ENCODE measurements around the gene PVRIG.
"Not testable (repeated sequence)": the region's sequence is repeated elsewhere in the genome, so short reads cannot be mapped to it uniquely, and the experiment has no call there.

PVRIG gene

GRCh38 chr7:100195901-100196322, 23.8 kb upstream of the PVRIG start:
- not testable (repeated sequence) for DNase-seq

DNA sequence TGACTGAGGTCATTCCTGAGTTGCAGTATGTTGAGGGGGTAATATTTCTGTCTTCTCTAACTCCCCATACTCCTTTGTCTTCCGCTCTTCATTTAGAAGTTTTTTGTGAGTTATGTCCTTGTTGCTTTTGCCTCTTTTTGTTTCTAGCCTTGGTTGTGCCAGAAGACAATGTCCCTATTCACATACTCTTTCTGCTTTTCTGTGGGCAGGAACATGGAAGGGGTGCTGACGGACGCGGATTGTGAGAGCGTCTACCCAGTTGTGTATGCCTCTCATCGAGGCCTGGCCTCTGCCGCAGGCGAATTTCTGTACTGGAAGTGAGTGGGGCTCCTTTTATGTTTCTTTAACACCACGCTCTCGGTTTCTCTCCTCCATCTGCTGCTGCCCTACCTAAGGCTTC, 21.5 kb upstream of the PVRIG start:
- no peak for DNase-seq

GRCh38 chr7:100200693-100201092, 19.1 kb upstream of the PVRIG start:
- DNase-seq = no peak

GRCh38 chr7:100204454-100204853, 15.3 kb upstream of the PVRIG start:
- DNase-seq = no peak

DNA sequence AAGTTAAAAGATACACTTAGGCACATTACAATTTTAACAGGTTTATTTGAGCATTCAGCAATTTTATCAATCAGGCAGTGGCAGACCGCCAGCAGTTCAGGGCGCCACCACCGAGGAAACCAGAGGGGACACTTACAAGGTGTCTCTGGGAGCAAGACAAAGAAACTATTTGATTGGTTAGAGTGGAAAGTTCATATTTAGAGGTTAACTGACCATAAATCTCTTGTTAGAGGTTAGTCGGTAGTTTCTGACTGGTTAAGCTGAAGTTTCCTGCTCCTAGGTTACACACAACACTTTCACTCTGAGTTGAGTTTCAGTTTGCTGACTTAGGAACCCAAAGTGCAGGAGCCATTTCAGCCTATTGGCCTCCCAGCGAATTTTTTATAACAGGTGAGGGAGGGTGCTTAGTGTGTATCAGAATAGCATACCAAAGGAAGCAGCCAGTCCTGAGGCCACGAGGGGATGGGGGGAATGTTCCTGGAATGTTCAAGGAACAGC, 10.8 kb upstream of the PVRIG start:
- DNase-seq = no peak

DNA sequence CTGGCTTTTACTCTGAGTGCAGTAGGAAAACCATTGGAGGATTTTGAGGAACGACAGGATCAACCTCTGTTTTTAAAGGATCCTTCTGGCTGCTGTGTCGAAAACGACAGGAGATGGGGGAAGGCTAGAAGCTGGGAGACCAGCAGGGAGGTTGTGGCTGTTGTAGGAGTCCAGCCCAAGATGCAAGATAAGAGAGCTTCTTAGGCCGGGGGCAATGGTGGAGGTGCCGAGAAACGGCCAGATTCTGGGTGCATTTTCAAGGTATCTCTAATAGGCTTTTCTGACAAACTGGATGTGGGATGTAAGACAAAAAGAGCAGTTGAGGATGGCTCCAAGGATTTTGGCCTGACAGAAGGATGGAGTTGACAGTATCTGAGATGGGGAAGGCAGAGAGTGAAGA, 10.3 kb upstream of the PVRIG start:
- DNase-seq = no peak

DNA sequence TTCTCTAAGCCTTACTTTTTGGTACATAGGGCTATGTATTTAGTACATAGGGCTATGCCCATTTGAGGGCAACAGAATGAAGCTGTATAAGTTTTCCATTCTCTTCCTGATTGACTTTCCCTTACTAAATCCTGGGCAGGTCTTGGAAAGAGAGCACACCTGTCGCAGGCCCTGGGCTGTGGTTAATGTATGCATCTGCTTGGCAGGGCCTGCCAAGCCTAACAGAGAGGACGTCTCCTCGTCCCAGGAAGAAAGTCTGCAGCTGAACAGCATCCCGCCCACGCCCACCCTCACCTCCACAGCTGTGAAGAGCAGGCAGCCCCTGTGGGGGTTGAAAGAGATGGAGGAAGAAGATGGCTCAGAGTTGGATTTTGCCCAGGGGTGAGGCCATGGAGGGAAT, 8.9 kb upstream of the PVRIG start:
- DNase-seq = no peak

- DNase-seq = no peak
Measured at GRCh38 chr7:100211342-100211780, 8.4 kb upstream of the PVRIG start.

DNA sequence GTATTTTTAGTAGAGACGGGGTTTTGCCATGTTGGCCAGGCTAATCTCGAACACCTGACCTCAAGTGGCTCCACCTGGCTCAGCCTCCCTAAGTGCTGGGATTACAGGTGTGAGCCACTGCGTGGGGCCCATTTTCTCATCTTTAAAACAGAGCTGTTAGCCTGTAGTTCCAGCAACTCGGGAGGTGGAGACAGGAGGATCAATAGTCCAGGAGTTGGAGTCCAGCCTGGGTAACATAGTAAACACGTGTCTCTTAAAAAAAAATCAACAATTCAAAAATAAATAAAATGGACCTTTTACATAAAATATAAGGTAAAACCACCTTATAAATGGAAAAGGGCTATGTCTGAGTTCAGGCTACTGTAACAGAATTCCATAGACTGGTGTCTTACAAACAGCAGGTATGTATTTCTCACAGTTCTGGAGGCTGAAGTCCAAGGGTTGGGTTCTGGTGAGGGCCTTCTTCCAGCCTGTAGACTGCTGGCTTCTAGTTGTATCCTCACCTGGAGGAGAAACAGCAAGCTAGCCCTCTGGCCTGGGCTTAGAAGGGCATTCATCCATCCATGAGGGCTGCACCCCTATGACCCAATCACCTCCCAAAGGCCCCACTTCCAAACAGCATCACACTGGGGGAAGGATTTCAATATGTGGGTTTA, 7.0 kb upstream of the PVRIG start:
- DNase-seq = no peak

GRCh38 chr7:100213672-100214071, 6.1 kb upstream of the PVRIG start:
- no peak for DNase-seq

DNA sequence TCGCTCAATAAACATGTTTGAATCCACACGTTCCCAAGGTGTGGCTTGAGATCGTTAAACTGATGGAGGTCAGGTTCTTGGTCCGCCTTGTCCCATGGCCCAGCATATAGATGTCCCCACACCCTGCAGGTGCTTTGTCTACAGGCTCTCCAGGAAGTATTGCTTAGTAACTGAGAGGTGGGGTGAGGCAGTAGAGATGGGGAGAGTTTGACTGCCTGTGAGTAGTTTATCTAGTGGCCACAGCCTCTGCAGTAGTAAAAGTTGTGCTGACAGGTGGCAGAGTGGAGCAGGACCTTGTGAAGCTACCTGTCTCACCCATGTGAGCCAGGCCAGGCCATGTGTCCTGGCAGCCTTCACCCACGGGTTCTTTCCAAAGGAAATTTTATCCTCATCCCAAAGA, 5.4 kb upstream of the PVRIG start:
- DNase-seq = not testable (repeated sequence)

- no peak for DNase-seq
Measured at GRCh38 chr7:100215895-100216294, 3.9 kb upstream of the PVRIG start.

DNA sequence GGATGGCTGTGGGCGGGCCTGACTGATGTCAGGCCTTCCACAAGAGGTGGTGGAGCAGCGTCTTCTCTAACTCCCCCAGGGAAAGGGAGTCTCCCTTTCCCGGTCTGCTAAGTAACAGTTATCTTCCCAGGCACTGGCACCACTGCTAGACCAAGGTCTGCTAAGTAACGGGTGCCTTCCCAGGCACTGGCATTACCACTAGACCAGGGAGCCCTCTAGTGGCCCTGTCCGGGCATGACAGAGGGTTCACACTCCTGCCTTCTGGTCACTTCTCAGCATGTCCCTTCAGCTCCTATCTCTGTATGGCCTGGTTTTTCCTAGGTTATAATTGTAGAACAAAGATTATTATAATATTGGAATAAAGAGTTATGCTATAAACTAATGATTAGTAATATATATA, 1.8 kb upstream of the PVRIG start:
- peak; percentile 33 for DNase-seq

GRCh38 chr7:100219271-100219737, 445 bp upstream of the PVRIG start:
- no peak for DNase-seq

- DNase-seq = no peak
Measured at GRCh38 chr7:100220586-100221230, 959 bp downstream of the PVRIG start.

DNA sequence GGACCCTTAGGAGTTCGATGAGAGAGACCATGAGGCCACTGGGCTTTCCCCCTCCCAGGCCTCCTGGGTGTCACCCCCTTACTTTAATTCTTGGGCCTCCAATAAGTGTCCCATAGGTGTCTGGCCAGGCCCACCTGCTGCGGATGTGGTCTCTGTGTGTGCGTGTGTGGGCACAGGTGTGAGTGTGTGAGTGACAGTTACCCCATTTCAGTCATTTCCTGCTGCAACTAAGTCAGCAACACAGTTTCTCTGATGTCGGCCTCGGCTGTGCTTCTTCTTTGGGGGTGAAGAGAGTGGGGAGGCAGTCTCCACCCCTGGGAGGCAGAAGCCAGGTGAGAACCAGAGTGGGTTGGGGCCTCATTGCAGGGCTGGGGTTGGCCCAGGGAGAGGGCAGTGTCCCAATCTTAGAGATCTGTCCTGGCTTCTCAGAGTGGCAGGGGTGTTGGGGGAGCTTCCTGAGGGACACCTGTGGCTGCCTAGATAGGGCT, 1.5 kb downstream of the PVRIG start:
- DNase-seq = no peak

GRCh38 chr7:100221767-100222444, 2.2 kb downstream of the PVRIG start:
- no peak for DNase-seq

DNA sequence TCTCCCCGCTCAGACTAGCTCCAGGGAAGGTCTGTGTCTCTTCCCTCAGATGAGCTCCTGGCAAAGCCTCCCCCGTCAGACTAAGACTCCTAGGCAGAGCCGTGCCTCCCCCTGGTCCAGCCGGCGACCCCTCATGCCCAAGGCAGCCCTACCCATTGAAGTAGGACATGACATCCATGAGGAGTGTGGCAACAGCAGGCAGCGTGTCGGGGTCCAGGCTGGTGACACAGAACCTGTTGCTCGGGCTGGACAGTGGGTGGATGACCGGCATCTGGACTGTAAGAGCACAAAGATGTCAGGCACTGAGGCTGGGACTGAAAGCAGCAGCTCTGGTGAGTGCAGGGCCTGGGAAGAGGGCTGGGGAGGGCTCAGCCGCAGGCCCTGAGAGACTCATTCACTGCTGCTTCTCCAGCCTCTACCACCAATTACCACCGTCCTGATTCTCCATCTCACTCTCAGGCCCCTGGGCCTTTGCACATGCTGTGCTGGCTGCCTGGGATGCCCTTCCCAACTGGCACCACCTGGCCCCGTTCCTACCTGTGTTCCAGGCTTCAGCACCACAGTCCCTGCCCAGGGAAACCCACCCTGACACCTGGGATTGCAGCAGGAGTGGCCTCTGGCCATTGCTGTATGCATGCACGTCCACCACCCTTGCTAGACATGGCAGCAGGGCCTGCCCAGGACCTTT, 2.8 kb downstream of the PVRIG start:
- no peak for DNase-seq

GRCh38 chr7:100223376-100223927, 3.7 kb downstream of the PVRIG start:
- DNase-seq = not testable (repeated sequence)

DNA sequence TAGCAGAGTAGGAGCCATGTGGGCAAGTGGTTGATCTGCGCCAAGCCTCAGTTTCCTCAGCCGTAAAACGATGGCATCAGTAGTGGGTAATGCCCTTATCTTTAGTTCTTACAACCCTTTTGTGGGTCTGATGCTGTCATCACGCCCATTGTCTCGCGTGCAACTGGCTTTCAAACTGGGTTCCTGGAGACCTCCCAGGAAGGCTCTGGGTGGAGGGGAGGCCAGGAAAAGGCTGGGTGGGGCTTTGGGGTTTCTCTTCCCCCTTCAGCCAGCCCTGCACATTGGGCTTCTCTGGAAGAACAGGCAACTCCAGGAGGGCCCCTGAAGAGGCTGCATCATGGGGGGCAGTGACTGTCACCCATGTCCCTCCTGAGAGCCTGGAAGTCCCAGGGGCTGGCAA, 5.1 kb downstream of the PVRIG start:
- not testable (repeated sequence) for DNase-seq

DNA sequence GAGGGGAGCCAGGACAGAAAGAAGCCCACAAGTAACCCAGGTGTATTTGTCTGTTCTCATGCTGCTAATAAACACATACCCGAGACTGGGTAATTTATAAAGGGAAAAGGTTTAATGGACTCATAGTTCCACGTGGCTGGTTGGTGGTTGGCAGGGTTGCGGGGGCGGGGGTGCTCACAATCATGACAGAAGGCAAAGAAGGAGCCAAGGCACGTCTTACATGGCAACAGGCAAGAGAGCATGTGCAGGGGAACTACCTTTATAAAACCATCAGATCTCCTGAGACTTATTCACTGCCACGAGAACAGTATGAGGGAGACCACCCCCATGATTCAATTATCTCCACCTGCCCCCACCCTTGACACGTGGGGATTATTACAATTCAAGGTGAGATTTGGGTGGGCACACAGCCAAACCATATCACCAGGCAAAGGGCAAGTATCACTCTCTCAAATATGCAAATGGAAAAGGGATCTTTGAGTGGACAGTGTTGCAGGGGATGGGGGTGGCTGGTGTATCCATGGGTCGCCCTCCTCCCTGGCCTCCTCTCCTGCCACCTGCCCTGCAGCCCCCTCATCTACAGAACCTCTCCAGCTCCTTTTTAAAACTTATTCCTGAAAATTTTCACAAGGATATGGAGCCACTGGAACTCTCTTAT, 15.0 kb downstream of the PVRIG start:
- not testable (repeated sequence) for DNase-seq

- DNase-seq = not testable (repeated sequence)
Measured at GRCh38 chr7:100239975-100240374, 20.2 kb downstream of the PVRIG start.
